Heart right ventricle (tissue), 16 donors: Measurements from ENCODE around the gene PACS2. TPM values are rescaled to one million over a fixed set of nuclear protein-coding genes. Genes with fewer than 3 reads are reported as not detected.

Source experiments
- ATAC-seq, 8 donors: fragments of 200-7000 bp; cut with Tn5 transposase; one replicate each; pipeline ENCODE4 v1.9.1; 2020; ENCODE audit warnings: mild to moderate bottlenecking in 8 of 8, moderate library complexity in 8 of 8, moderate number of reproducible peaks in 1 of 8
- DNase-seq, 2 donors: peaks; one replicate each; pipeline ENCODE4 v3.0.0-alpha.2; 2020
- H3K27ac ChIP-seq, 10 donors: fragments of 200-600 bp; sonication (generic) in 2 of 10; one replicate each; pipeline versions ENCODE4 v1.5.0 to v1.8.0; 2020 to 2022; ENCODE audit warnings: mild to moderate bottlenecking in 3 of 10
- H3K27me3 ChIP-seq, 7 donors: fragments of 200-600 bp; one replicate each; pipeline ENCODE4 v1.8.0; 2021 to 2022; ENCODE audit warnings: mild to moderate bottlenecking in 2 of 7
- H3K36me3 ChIP-seq, 9 donors: fragments of 200-600 bp; sonication (generic) in 1 of 9; one replicate each; pipeline versions ENCODE4 v1.5.0 to v1.8.0; 2020 to 2022; ENCODE audit warnings: mild to moderate bottlenecking in 2 of 9
- H3K4me1 ChIP-seq, 9 donors: fragments of 200-600 bp; sonication (generic) in 1 of 9; one replicate each; pipeline versions ENCODE4 v1.5.0 to v1.8.0; 2020 to 2022; ENCODE audit warnings: mild to moderate bottlenecking in 4 of 9
- H3K4me3 ChIP-seq, 10 donors: fragments of 200-600 bp; sonication (generic) in 2 of 10; one replicate each; pipeline versions ENCODE4 v1.5.0 to v1.8.0; 2020 to 2022; ENCODE audit warnings: mild to moderate bottlenecking in 7 of 10, moderate library complexity in 2 of 10
- H3K9me3 ChIP-seq, 11 donors: fragments of 200-600 bp in 10 of 11; sonication (generic) in 2 of 11; one replicate each; pipeline versions ENCODE4 v1.5.0 to v1.8.0; 2013 to 2022; ENCODE audit warnings: mild to moderate bottlenecking in 2 of 11, control low read depth in 1 of 11, moderate library complexity in 1 of 11
- CTCF ChIP-seq, 9 donors: fragments of 200-600 bp; sonication (generic) in 2 of 9; IDR thresholded peaks; one replicate each; pipeline versions ENCODE4 v1.5.0 to v1.8.0; 2021 to 2022; ENCODE audit warnings: antibody characterized with exemption in 9 of 9, mild to moderate bottlenecking in 5 of 9, moderate library complexity in 1 of 9
- WGBS, 2 donors: extraction: QIAGEN DNeasy Blood & Tissue Kit; methylation state at CpG; one replicate each; pipeline ENCODE4 v1.1.7; 2013; ENCODE audit warnings: inconsistent platforms in 1 of 2; 5-methylcytosine and 5-hydroxymethylcytosine counted together
- intact Hi-C, 10 donors: fragments of 100-400 bp; cut with DNase I; formaldehyde crosslinking; loops; one replicate each; pipeline versions ENCODE4 v1.11.1 to v1.14.2; 2022
- polyA plus RNA-seq, 2 donors: library from polyadenylated mRNA; stranded (reverse); fragments of 200-250 nt; gene quantifications; one replicate each; pipeline ENCODE4 v1.2.3, GENCODE V29; 2013
- total RNA-seq, 10 donors: library from RNA; stranded (reverse); fragmentation: NEBNext Ultra II Directional in 3 of 10; extraction: Animal tissue kit (Norgen Biotek cat#: 25700) in 3 of 10; gene quantifications; one replicate each; pipeline versions ENCODE4 v1.2.1 to v1.2.4, GENCODE V29; 2021 to 2023
- donor health status: Arrhythmogenic right ventricular cardiomyopathy.
- donor health status: ischemic (EF 13 %, LVEDD 7.1; RV severe dilation, severe dysfunction).
- donor health status: healthy with polysubstance abuse.
- donor health status: DM: no; HTN: yes; CAD: no.
- donor health status: DM: no; HTN: no; CAD: no.
- donor health status: ischemic (EF 25% LVEDD 6.9; RV normal size, moderate dysfunction).
- donor health status: ischemic (EF 25% LVEDD 5.7; RV mildly dilated, moderate dysfunction).
- donor health status: healthy.
- donor health status: DM: yes; HTN: yes; CAD: no.
- donor health status: Ischemic cardiomyopathy.
- donor health status: ischemic (EF 35%, LVEDD 5.7; RV mildly dilated, moderate dysfunction).
- donor health status: nonischemic (EF 11% LVEDD 7.7; RV severe dilation, severe dysfunction).
- donor health status: DM: yes; HTN: yes; CAD: no.
- donor health status: PGD.
- donor health status: ischemic (EF 29% LVEDD 5.4; RV normal size, mild dysfunction).
- donor health status: nonischemic (EF 23%, LVEDD 6.1; RV moderate dilation, normal function).

The PACS2 gene
- total and polyA plus RNA-seq, 12 donors: 41.8 to 123 (median 54.6) TPM

GRCh38 chr14:105303949-105304348, 10.6 kb upstream of the PACS2 start:
- DNase-seq (no peak), ATAC-seq (no peak)
- Histone ChIP-seq H3K27ac (no peak overlapping the region), H3K36me3 (no peaks in the 10 kb centered on the region), H3K9me3 (no peaks in the 10 kb centered on the region), H3K27me3 (no peaks in the 10 kb centered on the region), H3K4me1 (peaks cover 8 to 26% (median 13%) of the 10 kb centered on the region in 9 donors), H3K4me3 (no peak overlapping the region)
- TF ChIP-seq CTCF (IDR thresholded peaks at IDR 0.05): no peak
- 82 to 83% methylated on average over 6 of the region's 6 CpGs for WGBS, 2 donors
- intact Hi-C loops: no loop called here

GRCh38 chr14:105304565-105304964, 10.0 kb upstream of the PACS2 start:
- intact Hi-C loops: no loop called here
- TF ChIP-seq CTCF (IDR thresholded peaks at IDR 0.05): no peak
- DNase-seq: no peak
- Histone ChIP-seq H3K27me3 (no peaks in the 10 kb centered on the region), H3K27ac (no peak overlapping the region), H3K4me1 (peaks cover 3 to 19% (median 7%) of the 10 kb centered on the region in 9 donors), H3K4me3 (no peak overlapping the region), H3K9me3 (no peaks in the 10 kb centered on the region), H3K36me3 (no peaks in the 10 kb centered on the region)
- no peak for ATAC-seq
- WGBS, 2 donors: 81 to 84% methylated on average over 9 of the region's 9 CpGs

- Histone ChIP-seq H3K4me1 (peaks cover 0 to 13% (median 0%) of the 10 kb centered on the region in 9 donors), H3K27me3 (no peaks in the 10 kb centered on the region), H3K4me3 (no peak overlapping the region), H3K36me3 (no peaks in the 10 kb centered on the region), H3K9me3 (no peaks in the 10 kb centered on the region), H3K27ac (no peak overlapping the region)
- no peak for TF ChIP-seq CTCF (IDR thresholded peaks at IDR 0.05)
- WGBS, 2 donors: 80 to 84% methylated on average over 9 of the region's 9 CpGs
- ATAC-seq: no peak
- DNase-seq: no peak
- intact Hi-C loops: no loop called here
Observed at GRCh38 chr14:105305345-105305744, 9.2 kb upstream of the PACS2 start.

GRCh38 chr14:105305791-105306190, 8.8 kb upstream of the PACS2 start:
- 79% methylated on average over 9 of the region's 9 CpGs for WGBS, 2 donors
- Histone ChIP-seq H3K4me1 (peaks cover 0 to 13% (median 0%) of the 10 kb centered on the region in 9 donors), H3K4me3 (no peak overlapping the region), H3K36me3 (no peaks in the 10 kb centered on the region), H3K9me3 (no peaks in the 10 kb centered on the region), H3K27me3 (no peaks in the 10 kb centered on the region), H3K27ac (no peak overlapping the region)
- intact Hi-C loops: no loop called here
- no peak for TF ChIP-seq CTCF (IDR thresholded peaks at IDR 0.05)
- DNase-seq (no peak), ATAC-seq (no peak)
